Naive thymus-derived CD4-positive, alpha-beta T cell (primary cell): Measurements from ENCODE around the gene CFAP43. TPM values are rescaled to one million over a fixed set of nuclear protein-coding genes. Genes with fewer than 3 reads are reported as not detected.
A peak's percentile ranks its signal among the peaks of the same experiment; 100 is the strongest.

ENCODE experiments used
- ATAC-seq: fragments of 150-1000 bp; cut with Tn5 transposase; 2 replicates; pipeline ENCODE4 v1.10.0; 2021; ENCODE audit warnings: mild to moderate bottlenecking, moderate library complexity
- CTCF ChIA-PET: fragments of 350-600 bp; sonication (Branson Sonifier 250); formaldehyde crosslinking; loops from one replicate; lab custom pipeline; 2021; ENCODE audit warnings: antibody characterized with exemption; lab: Charles Lee
- POLR2A ChIA-PET: fragments of 350-600 bp; sonication (Branson Sonifier 250); formaldehyde crosslinking; loops from one replicate; lab custom pipeline; 2021; ENCODE audit warnings: antibody characterized with exemption, inconsistent platforms; lab: Charles Lee
- DNase-seq, 9 donors: peaks; one replicate each; pipeline versions ENCODE4 v3.0.0 to v3.0.0-alpha.2; 2020 to 2022; ENCODE audit warnings: mixed read lengths in 1 of 9
- H3K27ac ChIP-seq: one replicate; pipeline ENCODE4 v1.7.0; 2013; ENCODE audit warnings: mild to moderate bottlenecking, low read depth, low read length, moderate library complexity
- H3K27me3 ChIP-seq, 2 donors: one replicate each; pipeline ENCODE4 v1.7.0; 2013; ENCODE audit warnings: low read length in 2 of 2, mild to moderate bottlenecking in 2 of 2, moderate library complexity in 2 of 2; ENCODE audit not compliant: control insufficient read depth in 2 of 2, insufficient read depth in 2 of 2
- H3K36me3 ChIP-seq, 3 experiments: 1 replicate in 2 of 3; 2 replicates in 1 of 3; pipeline ENCODE4 v1.7.0; 2013; ENCODE audit warnings: low read length in 3 of 3, mild to moderate bottlenecking in 3 of 3, moderate library complexity in 1 of 3; ENCODE audit not compliant: insufficient read depth in 3 of 3, control insufficient read depth in 2 of 3
- H3K4me1 ChIP-seq, 2 donors: one replicate each; pipeline ENCODE4 v1.7.0; 2013; ENCODE audit warnings: low read length in 2 of 2, mild to moderate bottlenecking in 2 of 2, moderate library complexity in 1 of 2; ENCODE audit not compliant: control insufficient read depth in 2 of 2, insufficient read depth in 2 of 2
- H3K4me3 ChIP-seq: 2 replicates; pipeline ENCODE4 v1.7.0; 2013; ENCODE audit warnings: mild to moderate bottlenecking, low read length
- H3K9me3 ChIP-seq, 3 experiments: 1 replicate in 2 of 3; 2 replicates in 1 of 3; pipeline ENCODE4 v1.7.0; 2013; ENCODE audit warnings: low read length in 3 of 3; ENCODE audit not compliant: control insufficient read depth in 2 of 3
- H3K27ac Mint-ChIP-seq, 9 donors: one replicate each; pipeline ENCODE4 v1.8.0; 2020 to 2022; ENCODE audit warnings: mixed read lengths in 9 of 9, mild to moderate bottlenecking in 8 of 9, moderate library complexity in 5 of 9, inconsistent platforms in 2 of 9
- H3K27me3 Mint-ChIP-seq, 5 donors: one replicate each; pipeline ENCODE4 v1.8.0; 2021 to 2022; ENCODE audit warnings: mixed read lengths in 5 of 5, mild to moderate bottlenecking in 1 of 5
- H3K36me3 Mint-ChIP-seq, 5 donors: one replicate each; pipeline ENCODE4 v1.8.0; 2020 to 2022; ENCODE audit warnings: mixed read lengths in 5 of 5, mild to moderate bottlenecking in 3 of 5, inconsistent platforms in 1 of 5
- H3K4me1 Mint-ChIP-seq, 7 donors: one replicate each; pipeline ENCODE4 v1.8.0; 2020 to 2022; ENCODE audit warnings: mixed read lengths in 7 of 7, mild to moderate bottlenecking in 3 of 7, inconsistent platforms in 1 of 7
- H3K4me3 Mint-ChIP-seq, 10 donors: one replicate each; pipeline ENCODE4 v1.8.0; 2020 to 2022; ENCODE audit warnings: mild to moderate bottlenecking in 10 of 10, mixed read lengths in 10 of 10, moderate library complexity in 6 of 10, inconsistent platforms in 2 of 10
- H3K9me3 Mint-ChIP-seq, 11 donors: one replicate each; pipeline ENCODE4 v1.8.0; 2020 to 2022; ENCODE audit warnings: mixed read lengths in 11 of 11, mild to moderate bottlenecking in 4 of 11, inconsistent platforms in 1 of 11, moderate library complexity in 1 of 11
- intact Hi-C, 2 donors: fragments of 100-400 bp; cut with micrococcal nuclease; formaldehyde crosslinking; loops; one replicate each; pipeline ENCODE4 v1.15.1; 2023
- polyA plus RNA-seq, 2 donors: library from polyadenylated mRNA; unstranded; fragments of 300-500 nt; fragmentation: Illumina TruSeq; gene quantifications; one replicate each; pipeline ENCODE4 v1.2.3, GENCODE V29; 2021
- total RNA-seq, 6 experiments: library from RNA in 5 of 6; stranded (reverse) in 5 of 6; gene quantifications; 1 replicate in 5 of 6; 2 replicates in 1 of 6; pipeline ENCODE4 v1.2.3 and lab custom pipeline; 2021 to 2026

Gene CFAP43
- total and polyA plus RNA-seq, 7 experiments from 2014 or later = 0.14 to 0.17 TPM; not detected in 5

GRCh38 chr10:104259456-104259855, 27.3 kb upstream of the CFAP43 start:
- ChIA-PET POLR2A (interaction anchor here (0.9 to 1.5 kb wide), 3 partner anchors 9 to 18 kb away, joined by 3 to 4 read pairs (median 4); no protein-coding TSS in a partner anchor), CTCF (no interaction called here)
- Histone ChIP-seq H3K27me3 (no peaks in the 10 kb centered on the region), H3K4me3 (no peak overlapping the region), H3K27ac (peak overlapping the region; percentile 17), H3K9me3 (no peaks in the 10 kb centered on the region), H3K36me3 (peaks cover 3 to 53% (median 23%) of the 10 kb centered on the region in 3 experiments), H3K4me1 (peaks cover 21 to 42% of the 10 kb centered on the region in 2 donors)
- H3K36me3 Mint-ChIP-seq = peaks cover 8 to 38% (median 31%) of the 10 kb centered on the region in 5 donors
- peak overlapping the region in 7 of 9 donors; percentile 58 to 94 (median 80) for H3K27ac Mint-ChIP-seq
- H3K4me3 Mint-ChIP-seq = peak overlapping the region in 3 of 10 donors; percentile 3 to 64 (median 50)
- intact Hi-C loops = loop anchor here in 1 of 2 donors (5.0 kb wide), 1 partner anchor 372 kb away; no protein-coding TSS in a partner anchor
- DNase-seq (no peak), ATAC-seq (no peak)
- H3K4me1 Mint-ChIP-seq = peaks cover 43 to 86% (median 71%) of the 10 kb centered on the region in 7 donors
- no peaks in the 10 kb centered on the region for H3K9me3 Mint-ChIP-seq
- H3K27me3 Mint-ChIP-seq = no peaks in the 10 kb centered on the region

- no peak overlapping the region for H3K27ac ChIP-seq
- H3K4me3 Mint-ChIP-seq = peak overlapping the region in 1 of 10 donors; percentile 84
- ChIA-PET POLR2A (interaction anchor here (1.3 to 7.4 kb wide), 3 partner anchors 10 to 80 kb away, joined by 4 to 68 read pairs (median 4); partner anchors contain the start of genes GSTO2 and ITPRIP), CTCF (interaction anchor here (0.6 kb wide), 1 partner anchor 371 kb away, joined by 3 read pairs; no protein-coding TSS in a partner anchor)
- peaks cover 8 to 34% (median 24%) of the 10 kb centered on the region in 5 donors for H3K36me3 Mint-ChIP-seq
- no peaks in the 10 kb centered on the region for H3K27me3 Mint-ChIP-seq
- intact Hi-C loops = loop anchor here in 1 of 2 donors (5.0 kb wide), 1 partner anchor 371 kb away; no protein-coding TSS in a partner anchor
- H3K9me3 ChIP-seq = no peaks in the 10 kb centered on the region
- no peaks in the 10 kb centered on the region for H3K9me3 Mint-ChIP-seq
- peaks cover 2 to 50% (median 23%) of the 10 kb centered on the region in 3 experiments for H3K36me3 ChIP-seq
- no peak overlapping the region for H3K4me3 ChIP-seq
- peak overlapping the region; percentile 6 to 94 (median 73) for H3K27ac Mint-ChIP-seq
- ATAC-seq (no peak), DNase-seq (no peak)
- peaks cover 21 to 38% of the 10 kb centered on the region in 2 donors for H3K4me1 ChIP-seq
- no peaks in the 10 kb centered on the region for H3K27me3 ChIP-seq
- peaks cover 50 to 86% (median 71%) of the 10 kb centered on the region in 7 donors for H3K4me1 Mint-ChIP-seq
Observed at GRCh38 chr10:104258209-104258608, 26.0 kb upstream of the CFAP43 start.

DNA sequence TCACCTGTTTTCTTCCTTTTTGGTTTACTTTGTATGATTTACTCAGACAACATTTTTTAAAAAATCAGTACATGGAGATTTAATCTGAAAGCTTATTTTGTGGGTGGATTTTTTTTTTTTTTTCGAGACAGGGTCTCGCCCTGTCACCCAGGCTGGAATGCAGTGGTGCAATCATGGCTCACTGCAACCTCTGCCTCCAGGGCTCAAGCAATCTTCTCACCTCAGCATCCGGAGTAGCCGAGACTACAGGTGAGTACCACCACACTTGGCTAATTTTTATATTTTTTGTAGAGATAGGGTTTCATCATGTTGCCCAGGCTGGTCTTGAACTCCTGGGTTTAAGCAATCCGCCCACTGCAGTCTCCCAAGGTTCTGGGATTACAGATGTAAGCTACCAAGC, 25.1 kb upstream of the CFAP43 start:
- Histone ChIP-seq H3K4me1 (peaks cover 21 to 38% of the 10 kb centered on the region in 2 donors), H3K4me3 (no peak overlapping the region), H3K36me3 (peaks cover 0 to 43% (median 23%) of the 10 kb centered on the region in 3 experiments), H3K27me3 (no peaks in the 10 kb centered on the region), H3K9me3 (no peaks in the 10 kb centered on the region), H3K27ac (peak overlapping the region; percentile 89)
- DNase-seq (no peak), ATAC-seq (no peak)
- peaks cover 8 to 34% (median 24%) of the 10 kb centered on the region in 5 donors for H3K36me3 Mint-ChIP-seq
- intact Hi-C loops = loop anchor here in 1 of 2 donors (5.0 kb wide), 1 partner anchor 370 kb away; no protein-coding TSS in a partner anchor
- H3K27ac Mint-ChIP-seq = peak overlapping the region in 8 of 9 donors; percentile 33 to 96 (median 83)
- POLR2A ChIA-PET = interaction anchor here (0.7 to 7.4 kb wide), 3 partner anchors 11 to 107 kb away, joined by 4 to 68 read pairs (median 23); partner anchors contain the start of gene GSTO2
- peak overlapping the region in 8 of 10 donors; percentile 22 to 100 (median 44) for H3K4me3 Mint-ChIP-seq
- H3K4me1 Mint-ChIP-seq = peaks cover 51 to 82% (median 73%) of the 10 kb centered on the region in 7 donors
- H3K27me3 Mint-ChIP-seq = no peaks in the 10 kb centered on the region
- no peaks in the 10 kb centered on the region for H3K9me3 Mint-ChIP-seq
- CTCF ChIA-PET = interaction anchor here (0.6 kb wide), 1 partner anchor 48 kb away, joined by 3 read pairs; no protein-coding TSS in a partner anchor

DNA sequence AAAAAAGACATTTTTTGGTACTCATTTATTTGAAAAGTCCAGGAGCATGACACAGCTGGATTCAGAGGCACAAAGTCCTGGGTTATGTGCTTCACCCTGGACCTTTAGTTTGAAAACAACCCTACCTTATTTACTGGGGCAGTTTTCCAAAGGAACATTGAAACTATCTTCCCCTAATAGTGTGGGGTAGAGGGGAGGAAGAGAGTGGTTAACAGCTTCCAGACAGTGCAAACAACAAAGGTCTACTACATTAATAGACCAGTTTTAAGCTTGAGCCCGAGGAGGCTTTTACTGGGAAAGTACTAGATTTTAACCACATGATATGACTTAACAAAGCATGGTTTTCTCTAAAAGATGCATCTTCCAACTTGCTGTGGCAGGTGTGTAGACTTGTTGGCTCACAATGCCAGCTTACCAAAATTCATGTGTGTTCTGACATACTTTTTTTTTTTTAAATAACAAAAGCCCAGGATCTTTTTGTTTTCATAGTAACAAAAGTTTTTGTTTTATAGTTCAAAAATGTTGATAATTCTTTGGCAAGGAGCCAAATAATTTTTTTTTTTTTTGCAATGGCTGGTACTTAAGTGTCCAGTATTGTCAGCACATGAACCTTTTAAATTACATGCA, 24.3 kb upstream of the CFAP43 start:
- Histone ChIP-seq H3K27ac (peak overlapping the region; percentile 89), H3K27me3 (no peaks in the 10 kb centered on the region), H3K4me3 (peak overlapping the region; percentile 83), H3K36me3 (peaks cover 0 to 35% (median 18%) of the 10 kb centered on the region in 3 experiments), H3K4me1 (peaks cover 21 to 38% of the 10 kb centered on the region in 2 donors), H3K9me3 (no peaks in the 10 kb centered on the region)
- DNase-seq = peak in 1 of 9 donors; percentile 22
- ChIA-PET POLR2A (interaction anchor here (0.6 to 7.4 kb wide), 8 partner anchors 12 to 414 kb away, joined by 3 to 68 read pairs (median 5); partner anchors contain the start of genes CFAP43 and GSTO2), CTCF (interaction anchor here (0.6 to 1.3 kb wide), 5 partner anchors 12 to 97 kb away, joined by 3 to 9 read pairs (median 3); partner anchors contain the start of gene GSTO2)
- H3K27ac Mint-ChIP-seq = peak overlapping the region; percentile 85 to 97 (median 94)
- intact Hi-C loops = loop anchor here in 1 of 2 donors (5.0 kb wide), 1 partner anchor 369 kb away; no protein-coding TSS in a partner anchor
- no peaks in the 10 kb centered on the region for H3K9me3 Mint-ChIP-seq
- H3K27me3 Mint-ChIP-seq = peaks cover 0 to 5% (median 0%) of the 10 kb centered on the region in 5 donors
- peaks cover 8 to 29% (median 22%) of the 10 kb centered on the region in 5 donors for H3K36me3 Mint-ChIP-seq
- peak; percentile 38 for ATAC-seq
- H3K4me3 Mint-ChIP-seq = peak overlapping the region; percentile 84 to 100 (median 96)
- peaks cover 49 to 74% (median 65%) of the 10 kb centered on the region in 7 donors for H3K4me1 Mint-ChIP-seq

GRCh38 chr10:104255311-104255981, 23.3 kb upstream of the CFAP43 start:
- Histone ChIP-seq H3K27me3 (no peaks in the 10 kb centered on the region), H3K4me3 (peak overlapping the region; percentile 83), H3K36me3 (peaks cover 0 to 31% (median 10%) of the 10 kb centered on the region in 3 experiments), H3K27ac (peak overlapping the region; percentile 89), H3K4me1 (peaks cover 15 to 30% of the 10 kb centered on the region in 2 donors), H3K9me3 (no peaks in the 10 kb centered on the region)
- POLR2A ChIA-PET = interaction anchor here (1.3 to 7.4 kb wide), 5 partner anchors 8 to 134 kb away, joined by 6 to 68 read pairs (median 16); partner anchors contain the start of genes CFAP43, GSTO2 and SFR1
- H3K36me3 Mint-ChIP-seq = peaks cover 4 to 21% (median 15%) of the 10 kb centered on the region in 5 donors
- H3K4me1 Mint-ChIP-seq = peaks cover 40 to 64% (median 55%) of the 10 kb centered on the region in 7 donors
- ATAC-seq (peak; percentile 67), DNase-seq (peak in 2 of 9 donors; percentile 20 to 25)
- intact Hi-C loops = loop anchor here (1.0 to 5.0 kb wide), 5 partner anchors 9 to 368 kb away; partner anchors contain the start of genes CFAP43 (in 1 of the 2) and GSTO2 (in 1 of the 2)
- CTCF ChIA-PET = interaction anchor here (1.1 to 2.1 kb wide), 4 partner anchors 19 to 40 kb away, joined by 3 to 7 read pairs (median 4); no protein-coding TSS in a partner anchor
- H3K9me3 Mint-ChIP-seq = no peaks in the 10 kb centered on the region
- peaks cover 0 to 12% (median 0%) of the 10 kb centered on the region in 5 donors for H3K27me3 Mint-ChIP-seq
- H3K4me3 Mint-ChIP-seq = peak overlapping the region; percentile 84 to 100 (median 96)
- H3K27ac Mint-ChIP-seq = peak overlapping the region; percentile 85 to 97 (median 94)
